Fibroblast of lung (primary cell): Measurements from ENCODE around the gene THEM4.

ENCODE experiments used
- EZH2 ChIP-seq: IDR thresholded peaks from 2 replicates; pipeline ENCODE4 v1.5.1; 2012; ENCODE audit warnings: low read length, control low read depth, mild to moderate bottlenecking; ENCODE audit errors: missing control alignments
- TF ChIP-seq, protein P1 (sequence below), 2 donors: IDR thresholded peaks in 1 of 2; conservative IDR thresholded peaks in 1 of 2; 1 replicate in 1 of 2; 2 replicates in 1 of 2; pipeline ENCODE4 v1.5.1; 2011 to 2012; ENCODE audit warnings: low read length in 2 of 2, control low read depth in 1 of 2, inconsistent platforms in 1 of 2, low read depth in 1 of 2, mild to moderate bottlenecking in 1 of 2

- TF ChIP-seq, protein P1, sequence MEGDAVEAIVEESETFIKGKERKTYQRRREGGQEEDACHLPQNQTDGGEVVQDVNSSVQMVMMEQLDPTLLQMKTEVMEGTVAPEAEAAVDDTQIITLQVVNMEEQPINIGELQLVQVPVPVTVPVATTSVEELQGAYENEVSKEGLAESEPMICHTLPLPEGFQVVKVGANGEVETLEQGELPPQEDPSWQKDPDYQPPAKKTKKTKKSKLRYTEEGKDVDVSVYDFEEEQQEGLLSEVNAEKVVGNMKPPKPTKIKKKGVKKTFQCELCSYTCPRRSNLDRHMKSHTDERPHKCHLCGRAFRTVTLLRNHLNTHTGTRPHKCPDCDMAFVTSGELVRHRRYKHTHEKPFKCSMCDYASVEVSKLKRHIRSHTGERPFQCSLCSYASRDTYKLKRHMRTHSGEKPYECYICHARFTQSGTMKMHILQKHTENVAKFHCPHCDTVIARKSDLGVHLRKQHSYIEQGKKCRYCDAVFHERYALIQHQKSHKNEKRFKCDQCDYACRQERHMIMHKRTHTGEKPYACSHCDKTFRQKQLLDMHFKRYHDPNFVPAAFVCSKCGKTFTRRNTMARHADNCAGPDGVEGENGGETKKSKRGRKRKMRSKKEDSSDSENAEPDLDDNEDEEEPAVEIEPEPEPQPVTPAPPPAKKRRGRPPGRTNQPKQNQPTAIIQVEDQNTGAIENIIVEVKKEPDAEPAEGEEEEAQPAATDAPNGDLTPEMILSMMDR (conservative IDR thresholded peaks at IDR 0.05 in 1 of 2, IDR thresholded peaks at IDR 0.05 in 1 of 2; ENCODE audit: low read depth in 1 of 2, low read length in 2 of 2) = no peak
- TF ChIP-seq EZH2 = no peak
These were observed 35.0 kb upstream of the THEM4 start for GRCh38 chr1:151944126-151944856.
